HEK293 (cell line): ENCODE results near the gene NCAPD3.

Experiments used
- CTCF ChIA-PET: fragments of 350-600 bp; formaldehyde crosslinking; extraction: SDS; loops from one replicate; lab custom pipeline; 2021; ENCODE audit warnings: antibody characterized with exemption; lab: Yijun Ruan, JAX
- POLR2A ChIA-PET: fragments of 300-600 bp; formaldehyde crosslinking; extraction: SDS; loops from one replicate; lab custom pipeline; 2020; ENCODE audit warnings: antibody characterized with exemption, inconsistent platforms; lab: Yijun Ruan, JAX
- H3K27ac ChIP-seq: fragments of 200-500 bp; sonication (Bioruptor generic); 2 replicates; pipeline ENCODE4 v1.5.1; 2014; ENCODE audit warnings: low read depth, low read length, control low read depth, inconsistent platforms; ENCODE audit errors: extremely low read depth
- H3K36me3 ChIP-seq, 2 experiments: fragments of 200-500 bp in 1 of 2; sonication (Bioruptor generic) in 1 of 2; 1 replicate in 1 of 2; 2 replicates in 1 of 2; pipeline ENCODE4 v1.5.1; 2014 to 2017; ENCODE audit warnings: inconsistent platforms in 2 of 2, low read length in 2 of 2; ENCODE audit not compliant: control insufficient read depth in 2 of 2, insufficient read depth in 1 of 2
- H3K4me1 ChIP-seq: fragments of 200-500 bp; sonication (Bioruptor generic); 2 replicates; pipeline ENCODE4 v1.5.1; 2014; ENCODE audit warnings: mild to moderate bottlenecking, low read length, inconsistent platforms; ENCODE audit not compliant: control insufficient read depth, insufficient read depth
- H3K4me3 ChIP-seq: 2 replicates; pipeline ENCODE4 v1.5.1; 2011; ENCODE audit warnings: low read depth, mild to moderate bottlenecking, control low read depth, low read length, moderate library complexity
- H3K9me3 ChIP-seq: fragments of 200-500 bp; sonication (Bioruptor generic); 2 replicates; pipeline ENCODE4 v1.5.1; 2014; ENCODE audit warnings: low read depth, low read length, inconsistent platforms; ENCODE audit not compliant: control insufficient read depth, insufficient read depth
- PRDM4 ChIP-seq: fragments of 450-650 bp; formaldehyde crosslinking; IDR thresholded peaks from 2 replicates; pipeline ENCODE4 v1.5.1; 2017; ENCODE audit warnings: missing biosample characterization, missing genetic modification characterization
- SALL2 ChIP-seq: fragments of 450-650 bp; formaldehyde crosslinking; IDR thresholded peaks from 2 replicates; pipeline ENCODE4 v1.5.0; 2017; ENCODE audit warnings: missing biosample characterization, mild to moderate bottlenecking, missing genetic modification characterization, borderline replicate concordance
- SCRT1 ChIP-seq: fragments of 450-650 bp; formaldehyde crosslinking; IDR thresholded peaks from 2 replicates; pipeline ENCODE4 v1.5.1; 2016; ENCODE audit warnings: missing biosample characterization, missing genetic modification characterization, borderline replicate concordance
- TSHZ1 ChIP-seq: fragments of 450-650 bp; formaldehyde crosslinking; IDR thresholded peaks from 2 replicates; pipeline ENCODE4 v1.5.1; 2016; ENCODE audit warnings: missing biosample characterization, missing genetic modification characterization, borderline replicate concordance
- ZBTB20 ChIP-seq: fragments of 450-650 bp; formaldehyde crosslinking; IDR thresholded peaks from 2 replicates; pipeline ENCODE4 v1.5.1; 2016; ENCODE audit warnings: missing biosample characterization, missing genetic modification characterization
- ZBTB21 ChIP-seq: fragments of 450-650 bp; formaldehyde crosslinking; IDR thresholded peaks from 2 replicates; pipeline ENCODE4 v1.5.1; 2017; ENCODE audit warnings: missing biosample characterization, missing genetic modification characterization
- ZBTB8A ChIP-seq: fragments of 450-650 bp; formaldehyde crosslinking; IDR thresholded peaks from 2 replicates; pipeline ENCODE4 v1.5.1; 2016; ENCODE audit warnings: missing biosample characterization, missing genetic modification characterization
- ZFP41 ChIP-seq: fragments of 450-650 bp; formaldehyde crosslinking; IDR thresholded peaks from 2 replicates; pipeline ENCODE4 v1.5.1; 2016; ENCODE audit warnings: missing biosample characterization, missing genetic modification characterization, borderline replicate concordance
- ZNF121 ChIP-seq: fragments of 450-650 bp; formaldehyde crosslinking; IDR thresholded peaks from 2 replicates; pipeline ENCODE4 v1.5.1; 2016; ENCODE audit warnings: missing biosample characterization, missing genetic modification characterization
- ZNF223 ChIP-seq: fragments of 450-650 bp; formaldehyde crosslinking; IDR thresholded peaks from 2 replicates; pipeline ENCODE4 v1.5.1; 2016; ENCODE audit warnings: missing biosample characterization, missing genetic modification characterization
- ZNF24 ChIP-seq: fragments of 450-650 bp; formaldehyde crosslinking; IDR thresholded peaks from 2 replicates; pipeline ENCODE4 v1.5.1; 2016; ENCODE audit warnings: missing biosample characterization, missing genetic modification characterization
- ZNF37A ChIP-seq: fragments of 450-650 bp; IDR thresholded peaks from 2 replicates; pipeline ENCODE4 v1.5.1; 2018; ENCODE audit warnings: missing biosample characterization, missing genetic modification characterization
- ZNF473 ChIP-seq: fragments of 450-650 bp; formaldehyde crosslinking; IDR thresholded peaks from 2 replicates; pipeline ENCODE4 v1.5.1; 2017; ENCODE audit warnings: missing biosample characterization, missing genetic modification characterization
- ZNF580 ChIP-seq: fragments of 450-650 bp; formaldehyde crosslinking; IDR thresholded peaks from 2 replicates; pipeline ENCODE4 v1.5.1; 2016; ENCODE audit warnings: missing biosample characterization, missing genetic modification characterization
- ZNF792 ChIP-seq: fragments of 450-650 bp; formaldehyde crosslinking; IDR thresholded peaks from 2 replicates; pipeline ENCODE4 v1.5.1; 2016; ENCODE audit warnings: missing biosample characterization, missing genetic modification characterization
- TF ChIP-seq, protein P1 (sequence below): fragments of 450-650 bp; formaldehyde crosslinking; IDR thresholded peaks from 2 replicates; pipeline ENCODE4 v1.5.1; 2016; ENCODE audit warnings: missing biosample characterization, missing genetic modification characterization

The NCAPD3 gene

DNA sequence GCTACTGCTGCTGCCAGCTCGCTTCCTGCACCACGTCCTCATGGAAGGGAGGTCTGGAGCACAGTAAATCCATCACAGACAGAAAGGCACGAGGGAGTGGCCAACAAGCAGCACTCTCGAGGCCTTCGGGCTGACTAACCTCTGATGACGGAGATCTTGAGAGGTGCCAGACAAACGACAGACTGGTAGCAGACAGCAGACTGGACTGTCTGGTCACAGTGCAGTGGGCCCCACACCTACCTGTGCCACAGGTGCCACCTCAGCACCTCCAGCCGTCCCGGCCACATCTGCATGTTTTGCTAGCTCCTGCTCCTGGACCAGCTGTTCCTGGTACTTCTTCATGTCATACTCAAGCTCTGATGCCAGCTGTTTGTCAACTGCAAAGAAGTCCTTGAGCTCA is 64.1 kb downstream of the NCAPD3 start:
- no peaks in the 10 kb centered on the region for H3K4me1 ChIP-seq
- ChIA-PET POLR2A (no interaction called here), CTCF (no interaction called here)
- peaks cover 31 to 100% of the 10 kb centered on the region in 2 experiments for H3K36me3 ChIP-seq
- H3K27ac ChIP-seq, result no peak overlapping the region
- no peaks in the 10 kb centered on the region; the same call in 1 of the 2 replicates for H3K9me3 ChIP-seq
- TF ChIP-seq ZBTB20 (tag by site-specific recombination) (no peak), TSHZ1 (tag by site-specific recombination) (no peak), PRDM4 (tag by site-specific recombination) (no peak), ZNF223 (tag by site-specific recombination) (no peak)
- TF ChIP-seq, protein P1, sequence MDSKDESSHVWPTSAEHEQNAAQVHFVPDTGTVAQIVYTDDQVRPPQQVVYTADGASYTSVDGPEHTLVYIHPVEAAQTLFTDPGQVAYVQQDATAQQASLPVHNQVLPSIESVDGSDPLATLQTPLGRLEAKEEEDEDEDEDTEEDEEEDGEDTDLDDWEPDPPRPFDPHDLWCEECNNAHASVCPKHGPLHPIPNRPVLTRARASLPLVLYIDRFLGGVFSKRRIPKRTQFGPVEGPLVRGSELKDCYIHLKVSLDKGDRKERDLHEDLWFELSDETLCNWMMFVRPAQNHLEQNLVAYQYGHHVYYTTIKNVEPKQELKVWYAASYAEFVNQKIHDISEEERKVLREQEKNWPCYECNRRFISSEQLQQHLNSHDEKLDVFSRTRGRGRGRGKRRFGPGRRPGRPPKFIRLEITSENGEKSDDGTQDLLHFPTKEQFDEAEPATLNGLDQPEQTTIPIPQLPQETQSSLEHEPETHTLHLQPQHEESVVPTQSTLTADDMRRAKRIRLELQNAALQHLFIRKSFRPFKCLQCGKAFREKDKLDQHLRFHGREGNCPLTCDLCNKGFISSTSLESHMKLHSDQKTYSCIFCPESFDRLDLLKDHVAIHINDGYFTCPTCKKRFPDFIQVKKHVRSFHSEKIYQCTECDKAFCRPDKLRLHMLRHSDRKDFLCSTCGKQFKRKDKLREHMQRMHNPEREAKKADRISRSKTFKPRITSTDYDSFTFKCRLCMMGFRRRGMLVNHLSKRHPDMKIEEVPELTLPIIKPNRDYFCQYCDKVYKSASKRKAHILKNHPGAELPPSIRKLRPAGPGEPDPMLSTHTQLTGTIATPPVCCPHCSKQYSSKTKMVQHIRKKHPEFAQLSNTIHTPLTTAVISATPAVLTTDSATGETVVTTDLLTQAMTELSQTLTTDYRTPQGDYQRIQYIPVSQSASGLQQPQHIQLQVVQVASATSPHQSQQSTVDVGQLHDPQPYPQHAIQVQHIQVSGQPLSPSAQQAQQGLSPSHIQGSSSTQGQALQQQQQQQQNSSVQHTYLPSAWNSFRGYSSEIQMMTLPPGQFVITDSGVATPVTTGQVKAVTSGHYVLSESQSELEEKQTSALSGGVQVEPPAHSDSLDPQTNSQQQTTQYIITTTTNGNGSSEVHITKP (tag by site-specific recombination), result no peak
- H3K4me3 ChIP-seq, result no peak overlapping the region

- no peak for TF ChIP-seq ZNF24
- TF ChIP-seq ZNF792 (tag by site-specific recombination), result no peak
- TF ChIP-seq ZBTB21 (tag by site-specific recombination), result no peak
- TF ChIP-seq ZBTB8A, result no peak
- TF ChIP-seq SCRT1 (tag by site-specific recombination), result no peak
- TF ChIP-seq ZNF37A (tag by site-specific recombination), result no peak
- TF ChIP-seq ZFP41 (tag by site-specific recombination), result no peak
- no peak for TF ChIP-seq ZNF121 (tag by site-specific recombination)
- TF ChIP-seq SALL2 (tag by site-specific recombination), result no peak
- TF ChIP-seq ZNF580 (tag by site-specific recombination), result no peak
- no peak for TF ChIP-seq ZNF473 (tag by site-specific recombination)
- H3K4me3 ChIP-seq, result no peak overlapping the region
- no peaks in the 10 kb centered on the region for H3K4me1 ChIP-seq
- POLR2A ChIA-PET, result no interaction called here
- no peak overlapping the region for H3K27ac ChIP-seq
- H3K36me3 ChIP-seq, result peaks cover 22 to 100% of the 10 kb centered on the region in 2 experiments
- no peaks in the 10 kb centered on the region; the same call in 1 of the 2 replicates for H3K9me3 ChIP-seq
- CTCF ChIA-PET, result no interaction called here
Observed at GRCh38 chr11:134158023-134158422, 65.7 kb downstream of the NCAPD3 start.
